Breast epithelium (tissue), 3 donors: ENCODE results near the gene GAK.

Experiments used
- POLR2A ChIP-seq: fragments of 450-650 bp; IDR thresholded peaks from one replicate; pipeline ENCODE4 v1.6.1; 2016; ENCODE audit warnings: antibody characterized with exemption, mild to moderate bottlenecking, moderate library complexity
- POLR2AphosphoS5 ChIP-seq, 3 donors: sonication (generic); formaldehyde crosslinking; IDR thresholded peaks; one replicate each; pipeline ENCODE4 v1.6.1; 2017; ENCODE audit warnings: antibody characterized with exemption in 3 of 3
- TF ChIP-seq, protein P1 (sequence below), 3 donors: fragments of 450-650 bp; IDR thresholded peaks; one replicate each; pipeline ENCODE4 v1.5.1; 2016 to 2017; ENCODE audit warnings: antibody characterized with exemption in 3 of 3, mild to moderate bottlenecking in 3 of 3, moderate library complexity in 3 of 3

DNA sequence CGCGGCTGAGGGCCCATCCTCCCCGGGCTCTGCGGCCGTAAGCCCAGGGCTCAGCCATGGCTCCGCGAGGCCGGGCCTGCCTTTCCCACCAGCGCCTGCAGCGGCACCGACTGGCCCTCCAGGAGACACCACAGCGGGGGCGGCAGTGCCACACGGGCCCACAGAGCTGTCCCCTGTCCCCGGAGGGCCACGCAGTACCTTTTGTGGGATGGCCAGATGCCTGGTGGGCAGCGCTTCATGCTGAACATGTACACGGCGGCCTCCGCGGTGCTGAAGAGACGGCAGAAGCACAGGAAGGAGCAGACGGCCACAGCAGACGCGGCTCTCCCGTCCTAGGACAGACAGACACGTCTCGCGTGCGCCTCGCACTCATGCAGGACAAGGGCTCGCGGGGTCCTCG lies 50.4 kb downstream of the GAK start:
- TF ChIP-seq, protein P1, sequence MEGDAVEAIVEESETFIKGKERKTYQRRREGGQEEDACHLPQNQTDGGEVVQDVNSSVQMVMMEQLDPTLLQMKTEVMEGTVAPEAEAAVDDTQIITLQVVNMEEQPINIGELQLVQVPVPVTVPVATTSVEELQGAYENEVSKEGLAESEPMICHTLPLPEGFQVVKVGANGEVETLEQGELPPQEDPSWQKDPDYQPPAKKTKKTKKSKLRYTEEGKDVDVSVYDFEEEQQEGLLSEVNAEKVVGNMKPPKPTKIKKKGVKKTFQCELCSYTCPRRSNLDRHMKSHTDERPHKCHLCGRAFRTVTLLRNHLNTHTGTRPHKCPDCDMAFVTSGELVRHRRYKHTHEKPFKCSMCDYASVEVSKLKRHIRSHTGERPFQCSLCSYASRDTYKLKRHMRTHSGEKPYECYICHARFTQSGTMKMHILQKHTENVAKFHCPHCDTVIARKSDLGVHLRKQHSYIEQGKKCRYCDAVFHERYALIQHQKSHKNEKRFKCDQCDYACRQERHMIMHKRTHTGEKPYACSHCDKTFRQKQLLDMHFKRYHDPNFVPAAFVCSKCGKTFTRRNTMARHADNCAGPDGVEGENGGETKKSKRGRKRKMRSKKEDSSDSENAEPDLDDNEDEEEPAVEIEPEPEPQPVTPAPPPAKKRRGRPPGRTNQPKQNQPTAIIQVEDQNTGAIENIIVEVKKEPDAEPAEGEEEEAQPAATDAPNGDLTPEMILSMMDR (IDR thresholded peaks at IDR 0.05): no peak
- no peak for TF ChIP-seq POLR2AphosphoS5 (IDR thresholded peaks at IDR 0.05)
- no peak for TF ChIP-seq POLR2A
